GM18870 (cell line): Measurements from ENCODE around the gene POU1F1.
"Not testable (repeated sequence)": the region's sequence is repeated elsewhere in the genome, so short reads cannot be mapped to it uniquely, and the experiment has no call there.

Source experiments
- ATAC-seq: cut with Tn5 transposase; IDR thresholded peaks from one replicate; pipeline ENCODE4 v1.9.1; 2021; ENCODE audit warnings: moderate library complexity; ENCODE audit not compliant: unreplicated experiment

POU1F1 gene

GRCh38 chr3:87260270-87260669, 16.1 kb downstream of the POU1F1 start:
- ATAC-seq, result peak; percentile 73

- ATAC-seq, result no peak
These were observed 26.4 kb downstream of the POU1F1 start for GRCh38 chr3:87250009-87250408.

DNA sequence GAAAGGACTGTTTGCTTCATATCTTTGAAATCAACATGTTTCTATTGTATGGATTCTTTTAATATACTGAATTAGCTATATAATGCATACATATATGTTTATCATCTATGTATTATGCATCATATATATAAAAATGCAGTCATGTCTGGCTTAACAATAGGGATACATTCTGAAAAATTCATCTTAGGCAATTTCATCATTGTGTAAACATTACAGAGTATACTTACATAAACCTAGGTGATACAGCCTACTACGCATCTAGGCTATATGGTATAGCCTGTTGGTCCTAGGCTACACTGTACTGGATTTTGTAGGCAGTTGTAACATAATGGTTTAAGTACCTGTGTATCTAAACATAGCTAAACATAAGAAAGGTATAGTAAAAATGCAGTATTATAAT, 27.6 kb downstream of the POU1F1 start:
- ATAC-seq, result no peak

DNA sequence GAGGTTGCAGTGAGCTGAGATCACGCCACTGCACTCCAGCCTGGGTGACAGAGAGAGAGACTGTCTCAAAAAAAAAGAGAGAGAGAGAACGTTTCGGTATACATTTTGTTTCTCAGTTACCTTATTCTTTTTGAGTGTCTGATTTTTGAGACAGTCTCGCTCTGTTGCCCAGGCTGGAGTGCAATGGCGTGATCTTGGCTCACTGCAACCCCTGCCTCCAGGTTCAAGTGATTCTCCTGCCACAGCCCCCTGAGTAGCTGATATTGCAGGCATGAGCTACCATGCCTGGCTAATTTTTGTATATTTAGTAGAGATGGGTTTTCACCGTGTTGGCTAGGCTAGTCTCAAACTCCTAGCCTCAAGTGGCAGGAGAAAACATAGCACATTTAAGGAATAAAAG, 28.2 kb downstream of the POU1F1 start:
- not testable (repeated sequence) for ATAC-seq

GRCh38 chr3:87247430-87247773, 29.0 kb downstream of the POU1F1 start:
- ATAC-seq, result no peak

- no peak for ATAC-seq
These were observed 29.5 kb downstream of the POU1F1 start for GRCh38 chr3:87246662-87247429.

GRCh38 chr3:87236093-87236492, 40.3 kb downstream of the POU1F1 start:
- no peak for ATAC-seq

- no peak for ATAC-seq
These were observed 42.6 kb downstream of the POU1F1 start for GRCh38 chr3:87233805-87234204.

- ATAC-seq, result no peak
These were observed 47.3 kb downstream of the POU1F1 start for GRCh38 chr3:87229113-87229512.

DNA sequence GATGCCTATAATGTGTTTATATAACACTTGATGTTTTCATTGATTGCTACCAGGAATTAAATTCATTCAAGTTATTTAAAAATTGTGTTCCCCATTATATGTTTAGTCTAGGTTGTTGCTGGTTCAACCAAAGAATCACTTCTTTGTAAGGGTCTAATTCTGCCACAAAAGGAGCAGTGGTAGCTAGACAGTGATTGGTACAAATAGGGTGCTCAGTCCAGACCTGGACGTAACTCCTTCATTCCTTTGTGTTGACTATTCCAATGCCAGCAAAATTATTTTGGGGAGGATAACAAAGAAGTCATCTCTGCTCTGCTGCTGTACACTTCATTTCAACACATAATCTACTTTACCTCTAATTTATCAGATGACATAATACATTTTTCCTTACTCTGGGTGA, 48.1 kb downstream of the POU1F1 start:
- ATAC-seq, result no peak

DNA sequence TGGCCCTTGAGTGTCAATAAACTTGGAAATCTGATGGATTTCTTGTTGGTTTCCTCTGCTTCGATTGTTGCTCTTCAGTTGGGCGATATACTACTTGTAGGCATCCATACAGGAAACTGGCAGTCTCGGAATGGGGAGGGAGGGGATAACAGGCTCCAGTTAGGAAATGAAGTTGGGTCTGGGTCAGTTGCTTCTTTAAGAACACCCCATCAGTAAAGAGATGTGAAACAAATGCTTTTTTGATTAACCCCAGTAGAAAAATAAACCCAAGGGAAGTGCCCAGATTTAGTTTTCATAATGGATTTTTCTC, 48.6 kb downstream of the POU1F1 start:
- no peak for ATAC-seq

GRCh38 chr3:87227104-87227834, 49.1 kb downstream of the POU1F1 start, which contains the start of gene CHMP2B:
Gene CHMP2B, plus strand, starts transcription at chr3:87227309. Its CDS starts 214 bp downstream, at chr3:87227523.
- peak; percentile 96 for ATAC-seq

GRCh38 chr3:87225659-87226058, 50.7 kb downstream of the POU1F1 start:
- ATAC-seq, result no peak

DNA sequence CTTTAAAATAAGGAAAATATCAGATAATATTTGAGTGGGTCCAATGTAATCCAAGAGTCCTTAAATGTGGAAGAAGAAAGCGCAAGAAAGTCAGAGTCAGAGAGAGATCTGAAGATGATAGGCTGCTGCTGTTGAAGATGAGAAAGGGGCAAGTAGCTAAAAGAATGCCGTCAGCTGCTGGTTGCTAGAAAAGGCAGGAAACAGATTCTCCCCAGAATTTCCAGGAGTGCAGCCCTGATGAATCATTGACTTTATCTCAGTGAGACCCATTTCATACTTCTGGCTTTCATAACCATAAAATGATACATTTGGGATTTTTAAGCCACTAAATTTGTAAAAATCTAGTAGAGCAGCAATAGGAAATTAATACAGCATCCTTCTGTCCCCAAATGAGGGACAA, 56.8 kb downstream of the POU1F1 start:
- no peak for ATAC-seq

GRCh38 chr3:87218560-87218959, 57.8 kb downstream of the POU1F1 start:
- ATAC-seq, result no peak
